HCT116 (cell line): ENCODE measurements around the gene ALDH16A1. TPM values are rescaled to one million over a fixed set of nuclear protein-coding genes. Genes with fewer than 3 reads are reported as not detected.

ENCODE experiments used
- ATAC-seq: fragments of 200-7000 bp; cut with Tn5 transposase; 2 replicates; pipeline ENCODE4 v1.9.1; 2020; ENCODE audit warnings: mild to moderate bottlenecking, moderate library complexity
- BruUV-seq: library from RNA; stranded (reverse); fragments of 400-500 nt; replicated peaks from 2 replicates; lab custom pipeline; 2021; lab: Mats Ljungman, UMichigan
- CTCF ChIA-PET: fragments of 300-600 bp; sonication (Branson Sonifier 250); formaldehyde crosslinking; loops from one replicate; lab custom pipeline; 2021; ENCODE audit warnings: antibody characterized with exemption; lab: Charles Lee
- POLR2A ChIA-PET: fragments of 300-600, 350-600 bp; sonication (Branson Sonifier 250); formaldehyde crosslinking; loops from one replicate; lab custom pipeline; 2021; ENCODE audit warnings: antibody characterized with exemption; lab: Charles Lee
- RAD21 ChIA-PET, 2 experiments: fragments of 300-600 bp; sonication (Branson Sonifier 250); formaldehyde crosslinking; loops; one replicate each; lab custom pipeline; 2023; ENCODE audit warnings: low total read pairs in 2 of 2; ENCODE audit not compliant: uncharacterized antibody in 2 of 2, unreplicated experiment in 2 of 2, low non-redundant PET in 1 of 2; lab: Charles Lee
- DNase-seq: peaks from one replicate; pipeline ENCODE4 v3.0.0-alpha.2; 2010; ENCODE audit warnings: low read depth, low spot score
- H2AFZ ChIP-seq: fragments of 200-600 bp; shearing (Covaris generic), sonication (generic); 2 replicates; pipeline ENCODE4 v1.6.1; 2017; ENCODE audit warnings: low read depth, mixed run types, mixed read lengths, antibody characterized with exemption, low read length; ENCODE audit not compliant: poor library complexity, severe bottlenecking
- H3K27ac ChIP-seq: 2 replicates; pipeline ENCODE4 v1.5.1; 2012; ENCODE audit warnings: low read depth, low read length
- H3K27me3 ChIP-seq: fragments of 200-600 bp; sonication (generic); 2 replicates; pipeline ENCODE4 v1.6.1; 2016; ENCODE audit warnings: mixed run types, low read length, mixed read lengths; ENCODE audit not compliant: insufficient read depth
- H3K36me3 ChIP-seq, 2 experiments: fragments of 200-500 bp in 1 of 2; fragments of 200-600 bp in 1 of 2; sonication (Bioruptor generic) in 1 of 2; sonication (generic) in 1 of 2; 2 replicates each; pipeline versions ENCODE4 v1.5.1 to v1.6.1; 2014 to 2016; ENCODE audit warnings: low read length in 2 of 2, inconsistent platforms in 1 of 2, mixed read lengths in 1 of 2, mixed run types in 1 of 2; ENCODE audit not compliant: insufficient read depth in 2 of 2, control insufficient read depth in 1 of 2
- H3K4me1 ChIP-seq, 2 experiments: fragments of 200-600 bp in 1 of 2; sonication (generic) in 1 of 2; 2 replicates each; pipeline versions ENCODE4 v1.5.1 to v1.6.1; 2012 to 2017; ENCODE audit warnings: low read length in 2 of 2, inconsistent platforms in 1 of 2, mild to moderate bottlenecking in 1 of 2, mixed read lengths in 1 of 2, mixed run types in 1 of 2, moderate library complexity in 1 of 2; ENCODE audit not compliant: insufficient read depth in 2 of 2, control insufficient read depth in 1 of 2
- H3K4me2 ChIP-seq: fragments of 200-600 bp; sonication (generic); 2 replicates; pipeline ENCODE4 v1.6.1; 2017; ENCODE audit warnings: mixed run types, low read length, mixed read lengths
- H3K4me3 ChIP-seq, 2 experiments: fragments of 200-600 bp in 1 of 2; sonication (generic) in 1 of 2; replicated peaks in 1 of 2; 2 replicates each; pipeline ENCODE4 v1.5.1; 2011 to 2016; ENCODE audit warnings: low read length in 2 of 2, control low read depth in 1 of 2, low read depth in 1 of 2, mild to moderate bottlenecking in 1 of 2, mixed read lengths in 1 of 2, mixed run types in 1 of 2
- H3K79me2 ChIP-seq: fragments of 200-600 bp; sonication (generic); 2 replicates; pipeline ENCODE4 v1.6.1; 2017; ENCODE audit warnings: mild to moderate bottlenecking, mixed run types, low read length, moderate library complexity, mixed read lengths; ENCODE audit not compliant: insufficient read depth
- H3K9ac ChIP-seq: fragments of 200-600 bp; sonication (generic); 2 replicates; pipeline ENCODE4 v1.6.1; 2016; ENCODE audit warnings: low read length, mixed read lengths
- H3K9me2 ChIP-seq: fragments of 200-600 bp; sonication (generic), shearing (Covaris generic); 2 replicates; pipeline ENCODE4 v1.6.1; 2017; ENCODE audit warnings: mixed run types, mild to moderate bottlenecking, moderate library complexity; ENCODE audit not compliant: insufficient read depth
- H3K9me3 ChIP-seq, 2 experiments: fragments of 200-500 bp in 1 of 2; fragments of 200-600 bp in 1 of 2; sonication (Bioruptor generic) in 1 of 2; sonication (generic) in 1 of 2; 2 replicates each; pipeline ENCODE4 v1.6.1; 2014 to 2017; ENCODE audit warnings: low read length in 2 of 2, mixed read lengths in 2 of 2, inconsistent platforms in 1 of 2, low read depth in 1 of 2, mild to moderate bottlenecking in 1 of 2, mixed run types in 1 of 2, moderate library complexity in 1 of 2; ENCODE audit not compliant: control insufficient read depth in 1 of 2, insufficient read depth in 1 of 2
- H4K20me1 ChIP-seq: fragments of 200-600 bp; sonication (generic), shearing (Covaris generic); 2 replicates; pipeline ENCODE4 v1.6.1; 2017; ENCODE audit warnings: mixed run types, mild to moderate bottlenecking, moderate library complexity; ENCODE audit not compliant: insufficient read depth
- CBX3 ChIP-seq: IDR thresholded peaks from 2 replicates; pipeline ENCODE4 v1.6.1; 2012; ENCODE audit warnings: low read depth
- CEBPB ChIP-seq: IDR thresholded peaks from 2 replicates; pipeline ENCODE4 v1.6.1; 2012; ENCODE audit warnings: low read depth
- EGR1 ChIP-seq: IDR thresholded peaks from 2 replicates; pipeline ENCODE4 v1.6.1; 2012; ENCODE audit warnings: low read depth
- ELF1 ChIP-seq: IDR thresholded peaks from 2 replicates; pipeline ENCODE4 v1.6.1; 2012; ENCODE audit warnings: low read depth, borderline replicate concordance
- EZH2 ChIP-seq: fragments of 200-600 bp; sonication (generic); IDR thresholded peaks from 2 replicates; pipeline ENCODE4 v1.6.1; 2017; ENCODE audit warnings: antibody characterized with exemption, mixed run types
- EZH2phosphoT487 ChIP-seq: fragments of 200-600 bp; IDR thresholded peaks from 2 replicates; pipeline ENCODE4 v1.6.1; 2018; ENCODE audit warnings: antibody characterized with exemption, borderline replicate concordance
- FOSL1 ChIP-seq: IDR thresholded peaks from 2 replicates; pipeline ENCODE4 v1.6.1; 2012; ENCODE audit warnings: low read depth
- POLR2A ChIP-seq: IDR thresholded peaks from 2 replicates; pipeline ENCODE4 v1.7.0; 2011; ENCODE audit warnings: borderline replicate concordance; ENCODE audit not compliant: insufficient read depth, insufficient read length; ENCODE audit errors: extremely low read depth
- RAD21 ChIP-seq: IDR thresholded peaks from 2 replicates; pipeline ENCODE4 v1.6.1; 2012; ENCODE audit warnings: low read depth, mild to moderate bottlenecking
- SIN3A ChIP-seq: IDR thresholded peaks from 2 replicates; pipeline ENCODE4 v1.6.1; 2012; ENCODE audit warnings: low read depth
- SP1 ChIP-seq: IDR thresholded peaks from 2 replicates; pipeline ENCODE4 v1.6.1; 2012; ENCODE audit warnings: low read depth
- TCF7L2 ChIP-seq: IDR thresholded peaks from 2 replicates; pipeline ENCODE4 v1.7.0; 2011; ENCODE audit warnings: borderline replicate concordance, inconsistent platforms; ENCODE audit not compliant: insufficient read depth, insufficient read length; ENCODE audit errors: extremely low read depth
- YY1 ChIP-seq: IDR thresholded peaks from 2 replicates; pipeline ENCODE4 v1.6.1; 2011; ENCODE audit warnings: low read length, low read depth, moderate library complexity, mild to moderate bottlenecking; ENCODE audit not compliant: insufficient replicate concordance; ENCODE audit errors: extremely low read depth
- ZFX ChIP-seq: fragments of 450-650 bp; IDR thresholded peaks from 2 replicates; pipeline ENCODE4 v1.6.1; 2017
- intact Hi-C: fragments of 100-400 bp; cut with micrococcal nuclease; formaldehyde crosslinking; loops from 2 replicates; pipeline ENCODE4 v1.10.0; 2022
- total RNA-seq: library from RNA; stranded (reverse); gene quantifications from one replicate; pipeline ENCODE4 v1.2.1, GENCODE V29; 2021; ENCODE audit not compliant: unreplicated experiment
- TF ChIP-seq, protein P1 (sequence below): IDR thresholded peaks from 2 replicates; pipeline ENCODE4 v1.6.1; 2012; ENCODE audit warnings: low read depth
- TF ChIP-seq, protein P2 (sequence below): IDR thresholded peaks from 2 replicates; pipeline ENCODE4 v1.6.1; 2012
- TF ChIP-seq, protein P3 (sequence below): IDR thresholded peaks from 2 replicates; pipeline ENCODE4 v1.6.1; 2012

Gene ALDH16A1
- total RNA-seq, 1 experiment from 2014 or later: 22.8 TPM

DNA sequence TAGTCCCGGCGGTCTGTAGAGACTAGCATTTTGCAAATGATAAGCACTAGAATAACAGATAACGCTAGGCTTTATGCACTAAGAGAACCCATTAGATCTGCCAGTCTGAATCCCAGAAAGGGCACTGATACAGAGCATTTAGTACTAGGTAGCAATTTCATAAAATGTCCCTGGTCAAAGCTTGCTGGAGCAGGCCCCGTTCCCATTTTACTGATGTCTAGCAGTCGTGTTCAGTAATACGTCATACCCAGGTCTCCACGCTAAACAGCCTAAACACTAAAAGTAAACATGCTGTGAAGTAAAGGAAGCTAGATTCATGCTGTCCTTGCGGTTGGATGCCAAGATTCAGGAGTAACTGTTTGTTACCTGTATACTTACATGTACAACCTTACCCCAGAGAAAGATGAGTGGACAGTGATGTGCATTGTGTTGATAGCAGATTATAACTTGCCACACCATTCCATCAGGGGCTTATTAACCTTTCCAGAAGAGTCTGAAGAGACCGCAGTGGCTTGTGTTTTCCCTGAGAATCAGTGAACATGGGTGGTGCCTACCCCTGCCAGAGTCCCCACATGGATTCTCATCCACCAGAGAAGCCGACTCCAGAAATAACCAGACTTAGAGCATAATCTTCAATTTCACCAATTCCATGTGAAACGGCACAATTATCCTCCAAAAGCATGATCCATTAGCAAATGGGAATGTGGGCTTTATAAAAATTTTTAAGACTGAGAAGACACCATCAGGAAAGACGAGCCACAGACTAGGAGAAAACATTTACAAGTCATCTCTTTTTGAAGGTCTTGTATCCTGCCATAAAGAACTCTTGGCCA lies 39.8 kb downstream of the ALDH16A1 start (continued):
- TF ChIP-seq, protein P1, sequence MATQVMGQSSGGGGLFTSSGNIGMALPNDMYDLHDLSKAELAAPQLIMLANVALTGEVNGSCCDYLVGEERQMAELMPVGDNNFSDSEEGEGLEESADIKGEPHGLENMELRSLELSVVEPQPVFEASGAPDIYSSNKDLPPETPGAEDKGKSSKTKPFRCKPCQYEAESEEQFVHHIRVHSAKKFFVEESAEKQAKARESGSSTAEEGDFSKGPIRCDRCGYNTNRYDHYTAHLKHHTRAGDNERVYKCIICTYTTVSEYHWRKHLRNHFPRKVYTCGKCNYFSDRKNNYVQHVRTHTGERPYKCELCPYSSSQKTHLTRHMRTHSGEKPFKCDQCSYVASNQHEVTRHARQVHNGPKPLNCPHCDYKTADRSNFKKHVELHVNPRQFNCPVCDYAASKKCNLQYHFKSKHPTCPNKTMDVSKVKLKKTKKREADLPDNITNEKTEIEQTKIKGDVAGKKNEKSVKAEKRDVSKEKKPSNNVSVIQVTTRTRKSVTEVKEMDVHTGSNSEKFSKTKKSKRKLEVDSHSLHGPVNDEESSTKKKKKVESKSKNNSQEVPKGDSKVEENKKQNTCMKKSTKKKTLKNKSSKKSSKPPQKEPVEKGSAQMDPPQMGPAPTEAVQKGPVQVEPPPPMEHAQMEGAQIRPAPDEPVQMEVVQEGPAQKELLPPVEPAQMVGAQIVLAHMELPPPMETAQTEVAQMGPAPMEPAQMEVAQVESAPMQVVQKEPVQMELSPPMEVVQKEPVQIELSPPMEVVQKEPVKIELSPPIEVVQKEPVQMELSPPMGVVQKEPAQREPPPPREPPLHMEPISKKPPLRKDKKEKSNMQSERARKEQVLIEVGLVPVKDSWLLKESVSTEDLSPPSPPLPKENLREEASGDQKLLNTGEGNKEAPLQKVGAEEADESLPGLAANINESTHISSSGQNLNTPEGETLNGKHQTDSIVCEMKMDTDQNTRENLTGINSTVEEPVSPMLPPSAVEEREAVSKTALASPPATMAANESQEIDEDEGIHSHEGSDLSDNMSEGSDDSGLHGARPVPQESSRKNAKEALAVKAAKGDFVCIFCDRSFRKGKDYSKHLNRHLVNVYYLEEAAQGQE: no peak
- no peak for TF ChIP-seq ZFX
- TF ChIP-seq CEBPB: peak; percentile 56
- peak; percentile 33 for TF ChIP-seq SIN3A

DNA sequence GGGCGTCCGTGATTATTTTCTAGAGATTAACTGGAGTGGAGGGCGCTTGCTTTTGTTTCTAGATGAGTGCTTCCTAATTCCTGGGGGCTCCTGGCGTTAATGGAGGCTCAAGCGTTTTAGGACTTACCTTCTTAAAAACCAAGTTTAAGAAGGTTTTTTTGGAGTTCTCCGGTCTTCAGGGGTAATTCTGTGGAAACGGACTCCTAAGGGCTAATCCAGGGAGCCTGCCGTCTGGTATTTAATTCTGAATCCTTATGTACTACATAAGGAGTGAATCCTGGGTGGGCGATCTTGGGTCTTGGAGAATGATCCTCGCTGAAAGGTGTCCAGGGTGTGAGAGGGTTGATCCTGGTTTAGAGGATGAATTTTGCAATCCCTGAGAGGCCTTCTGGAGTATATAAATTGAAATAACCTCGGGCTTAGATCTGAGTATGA lies 43.6 kb downstream of the ALDH16A1 start:
- H3K9me2 ChIP-seq: no peaks in the 10 kb centered on the region
- H3K4me3 ChIP-seq: peak overlapping the region; percentile 90 to 96
- RAD21 ChIA-PET: no interaction called here
- peaks cover 13 to 34% of the 10 kb centered on the region in 2 experiments for H3K36me3 ChIP-seq
- peaks cover 15 to 67% of the 10 kb centered on the region in 2 experiments for H3K4me1 ChIP-seq
- intact Hi-C loops: no loop called here
- ATAC-seq: no peak
- DNase-seq: no peak
- BruUV-seq: TSS peak; percentile 66
- no peaks in the 10 kb centered on the region for H3K27me3 ChIP-seq
- CTCF ChIA-PET: interaction anchor here (1.7 kb wide), 1 partner anchor 50 kb away, joined by 9 read pairs; no protein-coding TSS in a partner anchor
- no peaks in the 10 kb centered on the region for H3K9me3 ChIP-seq
- H2AFZ ChIP-seq: no peak overlapping the region
- peak overlapping the region; percentile 85 for H3K4me2 ChIP-seq
- peaks cover 14% of the 10 kb centered on the region; the same call in 1 of the 2 replicates for H4K20me1 ChIP-seq
- peak overlapping the region; percentile 86 for H3K27ac ChIP-seq
- H3K79me2 ChIP-seq: peaks cover 34% of the 10 kb centered on the region
- POLR2A ChIA-PET: interaction anchor here (1.0 to 3.2 kb wide), 9 partner anchors 11 to 270 kb away, joined by 3 to 17 read pairs (median 7); partner anchors contain the start of genes ALDH16A1, AP2A1, NOSIP and PIH1D1
- peak overlapping the region; percentile 99 for H3K9ac ChIP-seq
- TF ChIP-seq SIN3A (no peak), CEBPB (no peak; the same call in 1 of the 2 replicates), EZH2phosphoT487 (no peak), SP1 (no peak), RAD21 (no peak), FOSL1 (no peak), YY1 (no peak), ELF1 (no peak), ZFX (no peak), CBX3 (no peak), TCF7L2 (no peak), POLR2A (no peak), EZH2 (no peak), EGR1 (no peak)
- TF ChIP-seq, protein P1: no peak
- TF ChIP-seq, protein P2, sequence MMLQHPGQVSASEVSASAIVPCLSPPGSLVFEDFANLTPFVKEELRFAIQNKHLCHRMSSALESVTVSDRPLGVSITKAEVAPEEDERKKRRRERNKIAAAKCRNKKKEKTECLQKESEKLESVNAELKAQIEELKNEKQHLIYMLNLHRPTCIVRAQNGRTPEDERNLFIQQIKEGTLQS: no peak
- TF ChIP-seq, protein P3, sequence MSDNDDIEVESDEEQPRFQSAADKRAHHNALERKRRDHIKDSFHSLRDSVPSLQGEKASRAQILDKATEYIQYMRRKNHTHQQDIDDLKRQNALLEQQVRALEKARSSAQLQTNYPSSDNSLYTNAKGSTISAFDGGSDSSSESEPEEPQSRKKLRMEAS: no peak
